HCT116 (cell line): ENCODE measurements around the gene STAMBP. TPM values are rescaled to one million over a fixed set of nuclear protein-coding genes. Genes with fewer than 3 reads are reported as not detected.
A peak's percentile ranks its signal among the peaks of the same experiment; 100 is the strongest.
"Not testable (repeated sequence)": the region's sequence is repeated elsewhere in the genome, so short reads cannot be mapped to it uniquely, and the experiment has no call there.

Experiments
- ATAC-seq: fragments of 200-7000 bp; cut with Tn5 transposase; 2 replicates; pipeline ENCODE4 v1.9.1; 2020; ENCODE audit warnings: mild to moderate bottlenecking, moderate library complexity
- BruUV-seq: library from RNA; stranded (reverse); fragments of 400-500 nt; replicated peaks from 2 replicates; lab custom pipeline; 2021; lab: Mats Ljungman, UMichigan
- CTCF ChIA-PET: fragments of 300-600 bp; sonication (Branson Sonifier 250); formaldehyde crosslinking; loops from one replicate; lab custom pipeline; 2021; ENCODE audit warnings: antibody characterized with exemption; lab: Charles Lee
- POLR2A ChIA-PET: fragments of 300-600, 350-600 bp; sonication (Branson Sonifier 250); formaldehyde crosslinking; loops from one replicate; lab custom pipeline; 2021; ENCODE audit warnings: antibody characterized with exemption; lab: Charles Lee
- RAD21 ChIA-PET, 2 experiments: fragments of 300-600 bp; sonication (Branson Sonifier 250); formaldehyde crosslinking; loops; one replicate each; lab custom pipeline; 2023; ENCODE audit warnings: low total read pairs in 2 of 2; ENCODE audit not compliant: uncharacterized antibody in 2 of 2, unreplicated experiment in 2 of 2, low non-redundant PET in 1 of 2; lab: Charles Lee
- DNase-seq: peaks from one replicate; pipeline ENCODE4 v3.0.0-alpha.2; 2010; ENCODE audit warnings: low read depth, low spot score
- H2AFZ ChIP-seq: fragments of 200-600 bp; shearing (Covaris generic), sonication (generic); 2 replicates; pipeline ENCODE4 v1.6.1; 2017; ENCODE audit warnings: low read depth, mixed run types, mixed read lengths, antibody characterized with exemption, low read length; ENCODE audit not compliant: poor library complexity, severe bottlenecking
- H3K27ac ChIP-seq: 2 replicates; pipeline ENCODE4 v1.5.1; 2012; ENCODE audit warnings: low read depth, low read length
- H3K27me3 ChIP-seq: fragments of 200-600 bp; sonication (generic); 2 replicates; pipeline ENCODE4 v1.6.1; 2016; ENCODE audit warnings: mixed run types, low read length, mixed read lengths; ENCODE audit not compliant: insufficient read depth
- H3K36me3 ChIP-seq, 2 experiments: fragments of 200-500 bp in 1 of 2; fragments of 200-600 bp in 1 of 2; sonication (Bioruptor generic) in 1 of 2; sonication (generic) in 1 of 2; 2 replicates each; pipeline versions ENCODE4 v1.5.1 to v1.6.1; 2014 to 2016; ENCODE audit warnings: low read length in 2 of 2, inconsistent platforms in 1 of 2, mixed read lengths in 1 of 2, mixed run types in 1 of 2; ENCODE audit not compliant: insufficient read depth in 2 of 2, control insufficient read depth in 1 of 2
- H3K4me1 ChIP-seq, 2 experiments: fragments of 200-600 bp in 1 of 2; sonication (generic) in 1 of 2; 2 replicates each; pipeline versions ENCODE4 v1.5.1 to v1.6.1; 2012 to 2017; ENCODE audit warnings: low read length in 2 of 2, inconsistent platforms in 1 of 2, mild to moderate bottlenecking in 1 of 2, mixed read lengths in 1 of 2, mixed run types in 1 of 2, moderate library complexity in 1 of 2; ENCODE audit not compliant: insufficient read depth in 2 of 2, control insufficient read depth in 1 of 2
- H3K4me2 ChIP-seq: fragments of 200-600 bp; sonication (generic); 2 replicates; pipeline ENCODE4 v1.6.1; 2017; ENCODE audit warnings: mixed run types, low read length, mixed read lengths
- H3K4me3 ChIP-seq, 2 experiments: fragments of 200-600 bp in 1 of 2; sonication (generic) in 1 of 2; replicated peaks in 1 of 2; 2 replicates each; pipeline ENCODE4 v1.5.1; 2011 to 2016; ENCODE audit warnings: low read length in 2 of 2, control low read depth in 1 of 2, low read depth in 1 of 2, mild to moderate bottlenecking in 1 of 2, mixed read lengths in 1 of 2, mixed run types in 1 of 2
- H3K79me2 ChIP-seq: fragments of 200-600 bp; sonication (generic); 2 replicates; pipeline ENCODE4 v1.6.1; 2017; ENCODE audit warnings: mild to moderate bottlenecking, mixed run types, low read length, moderate library complexity, mixed read lengths; ENCODE audit not compliant: insufficient read depth
- H3K9ac ChIP-seq: fragments of 200-600 bp; sonication (generic); 2 replicates; pipeline ENCODE4 v1.6.1; 2016; ENCODE audit warnings: low read length, mixed read lengths
- H3K9me2 ChIP-seq: fragments of 200-600 bp; sonication (generic), shearing (Covaris generic); 2 replicates; pipeline ENCODE4 v1.6.1; 2017; ENCODE audit warnings: mixed run types, mild to moderate bottlenecking, moderate library complexity; ENCODE audit not compliant: insufficient read depth
- H3K9me3 ChIP-seq, 2 experiments: fragments of 200-500 bp in 1 of 2; fragments of 200-600 bp in 1 of 2; sonication (Bioruptor generic) in 1 of 2; sonication (generic) in 1 of 2; 2 replicates each; pipeline ENCODE4 v1.6.1; 2014 to 2017; ENCODE audit warnings: low read length in 2 of 2, mixed read lengths in 2 of 2, inconsistent platforms in 1 of 2, low read depth in 1 of 2, mild to moderate bottlenecking in 1 of 2, mixed run types in 1 of 2, moderate library complexity in 1 of 2; ENCODE audit not compliant: control insufficient read depth in 1 of 2, insufficient read depth in 1 of 2
- H4K20me1 ChIP-seq: fragments of 200-600 bp; sonication (generic), shearing (Covaris generic); 2 replicates; pipeline ENCODE4 v1.6.1; 2017; ENCODE audit warnings: mixed run types, mild to moderate bottlenecking, moderate library complexity; ENCODE audit not compliant: insufficient read depth
- FOSL1 ChIP-seq: IDR thresholded peaks from 2 replicates; pipeline ENCODE4 v1.6.1; 2012; ENCODE audit warnings: low read depth
- JUND ChIP-seq: IDR thresholded peaks from 2 replicates; pipeline ENCODE4 v1.6.1; 2012
- POLR2AphosphoS5 ChIP-seq: IDR thresholded peaks from 2 replicates; pipeline ENCODE4 v1.6.1; 2011; ENCODE audit warnings: mild to moderate bottlenecking, low read depth, low read length, moderate library complexity
- intact Hi-C: fragments of 100-400 bp; cut with micrococcal nuclease; formaldehyde crosslinking; loops from 2 replicates; pipeline ENCODE4 v1.10.0; 2022
- total RNA-seq: library from RNA; stranded (reverse); gene quantifications from one replicate; pipeline ENCODE4 v1.2.1, GENCODE V29; 2021; ENCODE audit not compliant: unreplicated experiment

STAMBP gene
- total RNA-seq, 1 experiment from 2014 or later = 45.2 TPM

DNA sequence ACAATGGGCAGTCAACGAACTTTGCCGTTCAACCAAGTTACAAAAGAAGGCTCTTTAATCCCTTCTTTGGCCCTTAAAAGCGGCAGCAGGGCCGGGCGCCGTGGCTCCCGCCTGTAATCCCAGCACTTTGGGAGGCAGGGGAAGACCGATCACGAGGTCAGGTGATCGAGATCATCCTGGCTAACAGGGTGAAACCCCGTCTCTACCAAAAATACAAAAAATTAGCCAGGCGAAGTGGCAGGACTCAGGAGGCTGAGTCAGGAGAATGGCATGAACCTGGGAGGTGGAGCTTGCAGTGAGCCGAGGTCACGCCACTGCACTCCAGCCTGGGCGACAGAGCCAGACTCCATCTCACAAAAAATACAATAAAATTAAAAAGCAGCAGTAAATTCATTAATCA, 45.4 kb upstream of the STAMBP start:
- POLR2A ChIA-PET = not testable (repeated sequence)

GRCh38 chr2:73783883-73784282, 44.9 kb upstream of the STAMBP start, which contains the start of gene C2orf78:
Gene C2orf78 (plus strand): TSS chr2:73784183. CDS start chr2:73784310, 127 bp downstream.
- H4K20me1 ChIP-seq, H3K9me3 ChIP-seq, BruUV-seq, ATAC-seq, DNase-seq, POLR2A ChIA-PET, H3K9me2 ChIP-seq, RAD21 ChIA-PET, CTCF ChIA-PET, H3K27me3 ChIP-seq, intact Hi-C loops, H3K36me3 ChIP-seq, H3K79me2 ChIP-seq: not testable (repeated sequence)
- H3K4me1 ChIP-seq = peaks cover 12 to 26% of the 10 kb centered on the region in 2 experiments
- H3K4me3 ChIP-seq = peak within 1 kb of the TSS; percentile 33 to 48
- H2AFZ ChIP-seq = peak within 1 kb of the TSS; percentile 77
- H3K27ac ChIP-seq = peak within 1 kb of the TSS; percentile 75
- peak within 1 kb of the TSS; percentile 60 for H3K9ac ChIP-seq
- peak within 1 kb of the TSS; percentile 80 for H3K4me2 ChIP-seq

More for the DNA sequence above, 45.4 kb upstream of the STAMBP start:
- peak; percentile 35 for DNase-seq
- intact Hi-C loops, RAD21 ChIA-PET, H4K20me1 ChIP-seq, H3K9me2 ChIP-seq, H3K27me3 ChIP-seq, CTCF ChIA-PET, BruUV-seq, H3K36me3 ChIP-seq, H3K9me3 ChIP-seq: not testable (repeated sequence)
- 0 out of 2 replicates have a peak, but pooled peaks have one; percentile 16 for TF ChIP-seq POLR2AphosphoS5
- peak; percentile 57 for TF ChIP-seq FOSL1
- peak; percentile 33 for TF ChIP-seq JUND
- Histone ChIP-seq H3K79me2 (peaks cover 14% of the 10 kb centered on the region), H3K9ac (peak overlapping the region; percentile 60), H3K4me1 (peaks cover 12 to 31% of the 10 kb centered on the region in 2 experiments), H3K27ac (peak overlapping the region; percentile 75), H3K4me3 (peak overlapping the region; percentile 33 to 48), H3K4me2 (peak overlapping the region; percentile 80), H2AFZ (peak overlapping the region; percentile 77)
- peak; percentile 52 for ATAC-seq
